Loucy (cell line): ENCODE results near the gene ADAMTS7.
"Not testable (repeated sequence)": the region's sequence is repeated elsewhere in the genome, so short reads cannot be mapped to it uniquely, and the experiment has no call there.

Experiments used
- H2AFZ ChIP-seq: fragments of 200-600 bp; sonication (generic); 2 replicates; pipeline ENCODE4 v1.6.0; 2016; ENCODE audit warnings: antibody characterized with exemption, mild to moderate bottlenecking, low read length, moderate library complexity
- H3F3A ChIP-seq: fragments of 200-600 bp; 2 replicates; pipeline ENCODE4 v1.6.0; 2016; ENCODE audit warnings: antibody characterized with exemption, low read depth, mild to moderate bottlenecking
- H3K27me3 ChIP-seq: fragments of 200-600 bp; sonication (generic); 2 replicates; pipeline ENCODE4 v1.6.1; 2014; ENCODE audit warnings: low read length, mild to moderate bottlenecking; ENCODE audit not compliant: insufficient read depth, poor library complexity, severe bottlenecking
- H3K36me3 ChIP-seq: fragments of 200-600 bp; sonication (generic); 2 replicates; pipeline ENCODE4 v1.6.1; 2016; ENCODE audit warnings: low read length; ENCODE audit not compliant: insufficient read depth
- H3K4me1 ChIP-seq: fragments of 200-600 bp; sonication (generic); 2 replicates; pipeline ENCODE4 v1.5.1; 2014; ENCODE audit warnings: low read length, mild to moderate bottlenecking; ENCODE audit not compliant: insufficient read depth, poor library complexity, severe bottlenecking
- H3K4me2 ChIP-seq: fragments of 200-600 bp; sonication (generic); 2 replicates; pipeline ENCODE4 v1.6.0; 2014; ENCODE audit warnings: antibody characterized with exemption, low read length, low read depth, mild to moderate bottlenecking; ENCODE audit not compliant: poor library complexity, severe bottlenecking
- H3K4me3 ChIP-seq: fragments of 200-600 bp; sonication (generic); 2 replicates; pipeline ENCODE4 v1.5.1; 2014; ENCODE audit warnings: low read length, mild to moderate bottlenecking, mixed read lengths; ENCODE audit not compliant: poor library complexity, severe bottlenecking
- H3K79me2 ChIP-seq: fragments of 200-600 bp; sonication (generic); 2 replicates; pipeline ENCODE4 v1.6.1; 2014; ENCODE audit warnings: low read length; ENCODE audit not compliant: insufficient read depth
- H3K9ac ChIP-seq: fragments of 200-600 bp; sonication (generic); 2 replicates; pipeline ENCODE4 v1.6.0; 2014; ENCODE audit warnings: mild to moderate bottlenecking, low read depth, low read length, moderate library complexity; ENCODE audit not compliant: poor library complexity, severe bottlenecking
- H3K9me2 ChIP-seq: fragments of 200-600 bp; sonication (generic); replicated peaks from 2 replicates; pipeline ENCODE4 v1.6.1; 2016; ENCODE audit warnings: low read depth, low read length, mixed read lengths
- H3K9me3 ChIP-seq: fragments of 200-600 bp; sonication (generic); 2 replicates; pipeline ENCODE4 v1.6.1; 2014; ENCODE audit warnings: mild to moderate bottlenecking, antibody characterized with exemption, low read length, low read depth; ENCODE audit not compliant: insufficient read depth
- H4K20me1 ChIP-seq: fragments of 200-600 bp; sonication (generic); 2 replicates; pipeline ENCODE4 v1.6.0; 2014; ENCODE audit warnings: antibody characterized with exemption, low read length, mild to moderate bottlenecking; ENCODE audit not compliant: insufficient read depth, poor library complexity, severe bottlenecking
- EZH2phosphoT487 ChIP-seq: fragments of 200-600 bp; IDR thresholded peaks from 2 replicates; pipeline ENCODE4 v1.6.1; 2018; ENCODE audit warnings: antibody characterized with exemption, mild to moderate bottlenecking, moderate library complexity, borderline replicate concordance
- TF ChIP-seq, protein P1 (sequence below): fragments of 200-600 bp; sonication (generic); conservative IDR thresholded peaks from 2 replicates; pipeline ENCODE4 v1.5.1; 2014; ENCODE audit warnings: mild to moderate bottlenecking, antibody characterized with exemption, low read length

Gene ADAMTS7

DNA sequence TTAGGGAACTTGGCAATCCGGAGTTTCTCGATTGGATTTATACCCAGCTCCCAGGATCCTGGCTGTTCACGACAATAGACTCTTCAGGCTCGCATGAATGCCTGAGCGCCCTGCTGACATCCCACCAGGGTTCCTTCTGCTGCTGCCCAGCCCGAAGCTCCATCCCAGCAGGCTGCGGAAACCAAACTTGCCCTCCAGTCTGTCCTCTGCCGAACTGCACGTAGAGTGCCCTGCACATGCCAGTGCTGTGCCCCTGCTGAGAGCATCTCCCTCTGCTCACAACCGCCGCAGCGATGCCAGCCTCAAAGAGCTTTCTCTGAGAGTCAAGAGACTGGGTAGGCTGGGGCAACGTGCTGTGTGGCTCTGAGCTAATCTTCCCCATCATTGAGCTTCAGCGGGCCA lies 6.9 kb downstream of the ADAMTS7 start:
- TF ChIP-seq EZH2phosphoT487, result no peak
- TF ChIP-seq, protein P1, sequence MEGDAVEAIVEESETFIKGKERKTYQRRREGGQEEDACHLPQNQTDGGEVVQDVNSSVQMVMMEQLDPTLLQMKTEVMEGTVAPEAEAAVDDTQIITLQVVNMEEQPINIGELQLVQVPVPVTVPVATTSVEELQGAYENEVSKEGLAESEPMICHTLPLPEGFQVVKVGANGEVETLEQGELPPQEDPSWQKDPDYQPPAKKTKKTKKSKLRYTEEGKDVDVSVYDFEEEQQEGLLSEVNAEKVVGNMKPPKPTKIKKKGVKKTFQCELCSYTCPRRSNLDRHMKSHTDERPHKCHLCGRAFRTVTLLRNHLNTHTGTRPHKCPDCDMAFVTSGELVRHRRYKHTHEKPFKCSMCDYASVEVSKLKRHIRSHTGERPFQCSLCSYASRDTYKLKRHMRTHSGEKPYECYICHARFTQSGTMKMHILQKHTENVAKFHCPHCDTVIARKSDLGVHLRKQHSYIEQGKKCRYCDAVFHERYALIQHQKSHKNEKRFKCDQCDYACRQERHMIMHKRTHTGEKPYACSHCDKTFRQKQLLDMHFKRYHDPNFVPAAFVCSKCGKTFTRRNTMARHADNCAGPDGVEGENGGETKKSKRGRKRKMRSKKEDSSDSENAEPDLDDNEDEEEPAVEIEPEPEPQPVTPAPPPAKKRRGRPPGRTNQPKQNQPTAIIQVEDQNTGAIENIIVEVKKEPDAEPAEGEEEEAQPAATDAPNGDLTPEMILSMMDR, result no peak
- Histone ChIP-seq H3K4me3 (no peak overlapping the region), H2AFZ (no peak overlapping the region), H3K9ac (no peak overlapping the region), H3K4me2 (no peak overlapping the region), H3K36me3 (no peaks in the 10 kb centered on the region), H3F3A (no peaks in the 10 kb centered on the region), H3K9me3 (no peaks in the 10 kb centered on the region), H3K4me1 (no peaks in the 10 kb centered on the region), H3K79me2 (no peaks in the 10 kb centered on the region), H3K9me2 (no peaks in the 10 kb centered on the region), H3K27me3 (no peaks in the 10 kb centered on the region), H4K20me1 (no peaks in the 10 kb centered on the region)

GRCh38 chr15:78800806-78801205 lies 10.5 kb downstream of the ADAMTS7 start:
- no peak overlapping the region for H2AFZ ChIP-seq
- no peak overlapping the region for H3K4me2 ChIP-seq
- H3F3A ChIP-seq, result no peaks in the 10 kb centered on the region
- H3K4me3 ChIP-seq, result no peak overlapping the region
- no peaks in the 10 kb centered on the region for H4K20me1 ChIP-seq
- H3K4me1 ChIP-seq, result no peaks in the 10 kb centered on the region
- no peaks in the 10 kb centered on the region for H3K27me3 ChIP-seq
- no peaks in the 10 kb centered on the region for H3K79me2 ChIP-seq
- no peaks in the 10 kb centered on the region for H3K9me3 ChIP-seq
- H3K36me3 ChIP-seq, result no peaks in the 10 kb centered on the region
- H3K9me2 ChIP-seq, result no peaks in the 10 kb centered on the region
- TF ChIP-seq, protein P1, result no peak
- no peak for TF ChIP-seq EZH2phosphoT487
- no peak overlapping the region for H3K9ac ChIP-seq

DNA sequence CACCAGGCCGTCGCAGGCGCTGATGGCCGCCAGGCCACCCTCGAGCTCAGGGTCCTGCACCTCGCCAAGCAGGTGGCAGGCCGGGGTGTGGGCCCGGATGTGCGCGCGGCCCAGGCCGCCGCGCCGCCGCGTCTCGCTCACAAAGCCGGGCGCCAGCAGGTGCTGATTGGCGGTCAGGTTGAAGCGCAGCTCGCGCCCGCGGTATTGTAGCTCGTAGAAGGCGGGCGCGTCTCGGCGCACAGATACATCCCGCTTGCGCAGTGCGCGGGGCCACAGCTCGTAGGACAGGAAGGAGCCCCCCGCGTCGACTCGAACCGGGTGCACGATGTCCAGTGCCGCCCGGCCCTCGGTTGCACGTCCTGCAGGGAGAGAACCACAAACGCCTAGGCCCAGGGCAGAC lies 11.1 kb downstream of the ADAMTS7 start:
- H3F3A ChIP-seq, result no peaks in the 10 kb centered on the region
- H3K4me3 ChIP-seq, result no peak overlapping the region
- no peak overlapping the region for H2AFZ ChIP-seq
- no peaks in the 10 kb centered on the region for H3K79me2 ChIP-seq
- H3K27me3 ChIP-seq, result no peaks in the 10 kb centered on the region
- H4K20me1 ChIP-seq, result no peaks in the 10 kb centered on the region
- no peaks in the 10 kb centered on the region for H3K36me3 ChIP-seq
- H3K9me2 ChIP-seq, result no peaks in the 10 kb centered on the region
- TF ChIP-seq, protein P1, result no peak
- no peak for TF ChIP-seq EZH2phosphoT487
- H3K9ac ChIP-seq, result no peak overlapping the region
- H3K4me2 ChIP-seq, result no peak overlapping the region
- H3K9me3 ChIP-seq, result no peaks in the 10 kb centered on the region
- H3K4me1 ChIP-seq, result no peaks in the 10 kb centered on the region

GRCh38 chr15:78799102-78799501 lies 12.2 kb downstream of the ADAMTS7 start:
- H3K9ac ChIP-seq, H3K9me2 ChIP-seq, H3F3A ChIP-seq, H2AFZ ChIP-seq, H3K4me3 ChIP-seq, H3K4me2 ChIP-seq, H3K9me3 ChIP-seq, H4K20me1 ChIP-seq, H3K79me2 ChIP-seq, H3K4me1 ChIP-seq, H3K36me3 ChIP-seq, H3K27me3 ChIP-seq: not testable (repeated sequence)

GRCh38 chr15:78798355-78798754 lies 12.9 kb downstream of the ADAMTS7 start:
- H3K79me2 ChIP-seq, H3F3A ChIP-seq, H3K36me3 ChIP-seq, H3K4me3 ChIP-seq, H2AFZ ChIP-seq, H3K4me2 ChIP-seq, H3K9ac ChIP-seq, H3K9me2 ChIP-seq, H3K4me1 ChIP-seq, H4K20me1 ChIP-seq, H3K27me3 ChIP-seq, H3K9me3 ChIP-seq: not testable (repeated sequence)
